ENCODE measurements around the gene MOB1B. TPM values are rescaled to one million over a fixed set of nuclear protein-coding genes. Genes with fewer than 3 reads are reported as not detected.

The MOB1B gene
- total RNA-seq, 1 donor from 2014 or later, result 26.0 TPM

GRCh38 chr4:70868778-70869177 lies 33.4 kb upstream of the MOB1B start:
- H3K27me3 Mint-ChIP-seq (ENCODE audit: unreplicated experiment), result no peaks in the 10 kb centered on the region
- TF ChIP-seq CTCF (IDR thresholded peaks at IDR 0.05), result no peak
- H3K4me1 Mint-ChIP-seq (ENCODE audit: unreplicated experiment), result peaks cover 2% of the 10 kb centered on the region
- no peaks in the 10 kb centered on the region for H3K9me3 Mint-ChIP-seq (ENCODE audit: unreplicated experiment)
- no peaks in the 10 kb centered on the region for H3K36me3 Mint-ChIP-seq (ENCODE audit: unreplicated experiment)
- H3K27ac Mint-ChIP-seq (ENCODE audit: unreplicated experiment), result no peak overlapping the region
- DNase-seq (ENCODE audit: extremely low spot score, unreplicated experiment), result no peak
- no peak overlapping the region for H3K4me3 Mint-ChIP-seq (ENCODE audit: unreplicated experiment)

GRCh38 chr4:70873216-70873615 lies 29.0 kb upstream of the MOB1B start:
- H3K4me3 Mint-ChIP-seq (ENCODE audit: unreplicated experiment), result no peak overlapping the region
- H3K9me3 Mint-ChIP-seq (ENCODE audit: unreplicated experiment), result no peaks in the 10 kb centered on the region
- no peak for TF ChIP-seq CTCF (IDR thresholded peaks at IDR 0.05)
- no peak for DNase-seq (ENCODE audit: extremely low spot score, unreplicated experiment)
- no peaks in the 10 kb centered on the region for H3K27me3 Mint-ChIP-seq (ENCODE audit: unreplicated experiment)
- no peak overlapping the region for H3K27ac Mint-ChIP-seq (ENCODE audit: unreplicated experiment)
- peaks cover 2% of the 10 kb centered on the region for H3K4me1 Mint-ChIP-seq (ENCODE audit: unreplicated experiment)
- no peaks in the 10 kb centered on the region for H3K36me3 Mint-ChIP-seq (ENCODE audit: unreplicated experiment)

GRCh38 chr4:70874268-70875156 lies 27.7 kb upstream of the MOB1B start:
- no peak for TF ChIP-seq CTCF (IDR thresholded peaks at IDR 0.05)
- Mint-ChIP-seq H3K27me3 (ENCODE audit: unreplicated experiment) (no peaks in the 10 kb centered on the region), H3K4me1 (ENCODE audit: unreplicated experiment) (peaks cover 2% of the 10 kb centered on the region), H3K27ac (ENCODE audit: unreplicated experiment) (no peak overlapping the region), H3K9me3 (ENCODE audit: unreplicated experiment) (no peaks in the 10 kb centered on the region), H3K4me3 (ENCODE audit: unreplicated experiment) (no peak overlapping the region), H3K36me3 (ENCODE audit: unreplicated experiment) (no peaks in the 10 kb centered on the region)
- DNase-seq (ENCODE audit: extremely low spot score, unreplicated experiment), result no peak

- Mint-ChIP-seq H3K9me3 (ENCODE audit: unreplicated experiment) (no peaks in the 10 kb centered on the region), H3K4me3 (ENCODE audit: unreplicated experiment) (no peak overlapping the region), H3K36me3 (ENCODE audit: unreplicated experiment) (no peaks in the 10 kb centered on the region), H3K27me3 (ENCODE audit: unreplicated experiment) (no peaks in the 10 kb centered on the region), H3K27ac (ENCODE audit: unreplicated experiment) (no peak overlapping the region), H3K4me1 (ENCODE audit: unreplicated experiment) (peaks cover 2% of the 10 kb centered on the region)
- no peak for TF ChIP-seq CTCF (IDR thresholded peaks at IDR 0.05)
- no peak for DNase-seq (ENCODE audit: extremely low spot score, unreplicated experiment)
Observed at GRCh38 chr4:70877556-70877955, 24.6 kb upstream of the MOB1B start.

- no peak for TF ChIP-seq CTCF (IDR thresholded peaks at IDR 0.05)
- no peaks in the 10 kb centered on the region for H3K9me3 Mint-ChIP-seq (ENCODE audit: unreplicated experiment)
- H3K4me1 Mint-ChIP-seq (ENCODE audit: unreplicated experiment), result no peaks in the 10 kb centered on the region
- no peak overlapping the region for H3K27ac Mint-ChIP-seq (ENCODE audit: unreplicated experiment)
- no peak overlapping the region for H3K4me3 Mint-ChIP-seq (ENCODE audit: unreplicated experiment)
- no peaks in the 10 kb centered on the region for H3K36me3 Mint-ChIP-seq (ENCODE audit: unreplicated experiment)
- DNase-seq (ENCODE audit: extremely low spot score, unreplicated experiment), result no peak
- no peaks in the 10 kb centered on the region for H3K27me3 Mint-ChIP-seq (ENCODE audit: unreplicated experiment)
Observed at GRCh38 chr4:70880739-70881138, 21.4 kb upstream of the MOB1B start.

Data from osteocyte (in vitro differentiated cells).